ENCODE data around the gene MCU.

DNA sequence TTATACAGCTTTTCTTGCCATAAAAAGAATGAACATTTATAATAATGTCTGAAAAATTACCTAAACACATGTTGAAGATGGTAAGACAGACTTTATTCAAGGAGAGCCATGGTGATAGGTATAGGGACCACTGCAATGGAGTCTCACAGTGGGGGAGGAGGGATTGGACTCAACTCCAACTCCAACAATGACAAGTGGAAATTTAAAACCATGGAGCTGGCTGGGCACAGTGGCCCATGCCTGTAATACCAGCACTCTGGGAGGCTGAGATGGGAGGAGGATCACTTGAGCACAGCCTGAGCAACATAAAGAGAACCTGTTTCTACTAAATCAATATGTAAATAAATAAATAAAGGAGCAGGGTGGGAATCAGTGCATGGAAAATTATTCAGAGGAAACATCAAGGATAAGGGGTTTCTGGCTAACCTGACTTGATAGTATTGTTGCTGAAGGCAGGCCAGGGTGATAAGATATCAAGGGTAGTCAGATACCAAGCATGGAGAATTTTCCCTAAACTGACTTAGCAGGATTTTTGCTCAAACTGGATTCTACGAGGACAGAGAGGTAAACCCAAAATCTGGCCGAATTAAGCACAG lies 46.6 kb upstream of the MCU start:
- TF ChIP-seq, protein P1, sequence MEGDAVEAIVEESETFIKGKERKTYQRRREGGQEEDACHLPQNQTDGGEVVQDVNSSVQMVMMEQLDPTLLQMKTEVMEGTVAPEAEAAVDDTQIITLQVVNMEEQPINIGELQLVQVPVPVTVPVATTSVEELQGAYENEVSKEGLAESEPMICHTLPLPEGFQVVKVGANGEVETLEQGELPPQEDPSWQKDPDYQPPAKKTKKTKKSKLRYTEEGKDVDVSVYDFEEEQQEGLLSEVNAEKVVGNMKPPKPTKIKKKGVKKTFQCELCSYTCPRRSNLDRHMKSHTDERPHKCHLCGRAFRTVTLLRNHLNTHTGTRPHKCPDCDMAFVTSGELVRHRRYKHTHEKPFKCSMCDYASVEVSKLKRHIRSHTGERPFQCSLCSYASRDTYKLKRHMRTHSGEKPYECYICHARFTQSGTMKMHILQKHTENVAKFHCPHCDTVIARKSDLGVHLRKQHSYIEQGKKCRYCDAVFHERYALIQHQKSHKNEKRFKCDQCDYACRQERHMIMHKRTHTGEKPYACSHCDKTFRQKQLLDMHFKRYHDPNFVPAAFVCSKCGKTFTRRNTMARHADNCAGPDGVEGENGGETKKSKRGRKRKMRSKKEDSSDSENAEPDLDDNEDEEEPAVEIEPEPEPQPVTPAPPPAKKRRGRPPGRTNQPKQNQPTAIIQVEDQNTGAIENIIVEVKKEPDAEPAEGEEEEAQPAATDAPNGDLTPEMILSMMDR (IDR thresholded peaks at IDR 0.05): no peak
- no peak for TF ChIP-seq POLR2A (IDR thresholded peaks at IDR 0.05)
